Stimulated activated CD4-positive, alpha-beta T cell treated with anti-CD3 and anti-CD28 coated beads, Interleukin-1b, Interleukin-23, amount 100 ng/mL, for 4 hours (primary cell): ENCODE results near the gene CACNA1I.

Experiments
- DNase-seq, 2 donors: peaks; one replicate each; pipeline ENCODE4 v3.0.0-alpha.2; 2020; ENCODE audit warnings: low read depth in 2 of 2

CACNA1I gene

GRCh38 chr22:39568278-39568981 lies 2.1 kb upstream of the CACNA1I start:
- DNase-seq, result no peak

GRCh38 chr22:39569066-39569465 lies 1.5 kb upstream of the CACNA1I start:
- no peak for DNase-seq

GRCh38 chr22:39570226-39570625 lies 327 bp upstream of the CACNA1I start:
- DNase-seq, result no peak

GRCh38 chr22:39571538-39571937 lies 985 bp downstream of the CACNA1I start:
- no peak for DNase-seq

- DNase-seq, result no peak
These were observed 4.4 kb downstream of the CACNA1I start for GRCh38 chr22:39574779-39575551.

- DNase-seq, result no peak
These were observed 4.9 kb downstream of the CACNA1I start for GRCh38 chr22:39575552-39575825.

GRCh38 chr22:39576027-39576426 lies 5.5 kb downstream of the CACNA1I start:
- no peak for DNase-seq

GRCh38 chr22:39577366-39577765 lies 6.8 kb downstream of the CACNA1I start:
- DNase-seq, result no peak

- DNase-seq, result no peak
These were observed 7.3 kb downstream of the CACNA1I start for GRCh38 chr22:39577900-39578299.

- no peak for DNase-seq
These were observed 9.5 kb downstream of the CACNA1I start for GRCh38 chr22:39580006-39580441.

GRCh38 chr22:39580795-39581194 lies 10.2 kb downstream of the CACNA1I start:
- DNase-seq, result no peak

GRCh38 chr22:39581303-39581702 lies 10.8 kb downstream of the CACNA1I start:
- no peak for DNase-seq

GRCh38 chr22:39583066-39583667 lies 12.6 kb downstream of the CACNA1I start:
- DNase-seq, result no peak

- no peak for DNase-seq
These were observed 19.3 kb downstream of the CACNA1I start for GRCh38 chr22:39589875-39590274.

- no peak for DNase-seq
These were observed 21.8 kb downstream of the CACNA1I start for GRCh38 chr22:39592081-39593065.

GRCh38 chr22:39593066-39593930 lies 22.7 kb downstream of the CACNA1I start:
- DNase-seq, result no peak

GRCh38 chr22:39593931-39594285 lies 23.4 kb downstream of the CACNA1I start:
- DNase-seq, result no peak

GRCh38 chr22:39594411-39594810 lies 23.9 kb downstream of the CACNA1I start:
- no peak for DNase-seq

GRCh38 chr22:39595622-39596172 lies 25.1 kb downstream of the CACNA1I start:
- no peak for DNase-seq

- no peak for DNase-seq
These were observed 26.0 kb downstream of the CACNA1I start for GRCh38 chr22:39596601-39597000.
